NCI-H128 (cell line): ENCODE results near the gene FOXL1.

Experiments used
- DNase-seq: peaks from one replicate; lab custom pipeline; 2025; ENCODE audit not compliant: unreplicated experiment; lab: John Stamatoyannopoulos, UW

FOXL1 gene

DNA sequence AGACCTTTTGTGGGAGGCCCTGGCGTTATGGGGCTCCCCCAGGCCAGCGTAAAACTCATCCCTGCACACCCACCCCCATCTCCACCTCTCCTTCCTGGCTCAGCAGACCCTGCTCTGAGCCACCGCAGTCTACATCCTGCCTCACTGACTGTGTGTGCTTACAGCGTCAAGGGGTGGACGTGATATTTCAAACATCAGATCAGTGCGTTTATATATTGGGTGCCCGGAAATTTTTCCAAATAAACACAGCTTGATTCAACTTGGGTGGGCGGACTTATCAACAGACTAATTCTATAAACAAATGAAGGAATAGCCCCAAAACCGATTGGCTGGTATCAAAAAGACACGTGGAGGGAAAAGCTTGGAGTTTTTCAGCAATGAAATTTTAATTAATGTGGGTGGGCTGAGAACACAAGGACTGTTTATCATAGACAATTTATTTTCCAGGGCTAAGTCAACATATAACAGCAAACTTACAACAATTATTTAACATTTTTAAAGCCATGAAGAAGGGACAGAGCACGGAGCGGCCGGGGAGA, at the start of gene FOXL1:
TSS of gene FOXL1 (plus strand) at position 489 of the 539 bp plus-strand sequence. CDS start 175 bp downstream, outside the sequence.
- DNase-seq: no peak

DNA sequence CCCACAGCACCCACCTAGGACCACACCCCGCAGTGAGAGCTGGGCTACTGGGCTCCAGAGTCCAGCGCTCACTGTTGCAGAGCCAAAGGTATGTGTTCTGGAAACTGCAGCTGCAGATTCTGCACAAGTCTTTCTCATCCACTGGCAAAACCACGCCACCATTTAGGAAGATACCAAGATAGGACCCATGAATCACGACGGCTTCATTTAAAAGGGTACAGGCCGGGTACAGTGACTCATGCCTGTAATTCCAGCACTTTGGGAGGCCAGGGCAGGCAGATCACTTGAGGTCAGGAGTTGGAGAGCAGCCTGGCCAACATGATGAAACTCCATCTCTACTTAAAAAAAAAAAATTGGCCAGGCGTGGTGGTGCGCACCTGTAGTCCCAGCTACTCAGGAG, 49.2 kb upstream of the FOXL1 start:
- no peak for DNase-seq

DNA sequence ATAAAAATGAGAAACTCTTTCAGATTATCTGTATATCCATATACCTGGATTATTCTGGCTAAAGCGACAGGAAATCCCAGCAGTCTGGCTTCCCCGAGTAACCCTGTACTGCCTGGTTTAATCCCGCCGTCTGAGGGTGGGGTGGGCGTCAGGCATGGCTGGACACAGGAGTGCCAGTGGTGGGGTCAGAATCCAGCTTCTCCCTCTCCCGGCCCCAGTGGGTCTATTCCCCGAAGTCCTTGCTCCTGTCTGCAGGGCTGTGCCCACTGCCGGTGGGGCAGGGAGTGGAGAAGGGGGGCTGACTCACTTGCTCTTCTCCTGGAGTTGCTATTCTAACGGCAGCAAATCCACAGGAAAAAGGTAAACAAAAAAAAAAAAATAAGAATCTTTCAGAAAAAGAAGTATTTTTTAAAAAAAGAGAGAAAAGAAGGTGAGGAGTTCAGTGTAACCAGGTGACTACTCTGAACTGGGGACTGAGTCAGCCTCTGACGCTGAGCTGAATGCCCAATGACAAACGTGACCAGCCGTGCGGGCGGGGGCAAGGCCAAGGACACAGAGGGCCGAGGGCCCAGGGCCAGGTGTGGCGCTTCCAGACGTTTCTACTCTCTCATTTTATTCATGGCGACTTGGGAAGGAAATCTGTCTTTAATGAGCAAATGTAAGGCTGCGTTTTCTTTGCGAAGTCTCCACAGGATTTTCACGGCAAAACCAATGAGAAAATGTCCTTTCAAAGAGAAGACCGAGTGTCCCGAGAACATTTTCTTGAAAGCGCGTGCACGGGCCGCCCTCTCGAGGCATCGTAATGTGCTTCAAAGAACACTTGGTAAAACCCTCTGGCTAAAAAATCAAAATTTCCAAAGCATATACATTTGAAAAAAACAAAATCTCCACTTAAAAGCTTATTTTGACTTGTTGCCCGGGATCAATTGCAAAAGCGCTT, 47.8 kb upstream of the FOXL1 start:
- DNase-seq: no peak

DNA sequence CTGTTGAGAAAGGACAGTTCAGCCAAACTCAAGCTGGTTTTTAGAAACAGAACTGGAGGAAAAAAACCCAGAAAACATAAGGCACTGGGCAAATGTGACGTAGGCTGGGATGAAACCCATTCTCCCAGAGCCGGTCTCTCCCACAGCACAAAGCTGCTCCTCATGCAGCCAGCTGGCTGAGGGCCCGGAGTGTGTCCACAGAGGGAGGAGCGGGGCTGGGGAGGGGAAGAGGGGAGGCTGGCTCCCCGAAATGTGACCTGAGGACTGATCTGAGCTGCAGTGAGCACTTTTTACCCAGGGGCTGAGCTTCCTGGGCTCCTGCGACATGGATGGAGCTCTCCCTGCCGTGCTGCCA, 47.2 kb upstream of the FOXL1 start:
- no peak for DNase-seq

DNA sequence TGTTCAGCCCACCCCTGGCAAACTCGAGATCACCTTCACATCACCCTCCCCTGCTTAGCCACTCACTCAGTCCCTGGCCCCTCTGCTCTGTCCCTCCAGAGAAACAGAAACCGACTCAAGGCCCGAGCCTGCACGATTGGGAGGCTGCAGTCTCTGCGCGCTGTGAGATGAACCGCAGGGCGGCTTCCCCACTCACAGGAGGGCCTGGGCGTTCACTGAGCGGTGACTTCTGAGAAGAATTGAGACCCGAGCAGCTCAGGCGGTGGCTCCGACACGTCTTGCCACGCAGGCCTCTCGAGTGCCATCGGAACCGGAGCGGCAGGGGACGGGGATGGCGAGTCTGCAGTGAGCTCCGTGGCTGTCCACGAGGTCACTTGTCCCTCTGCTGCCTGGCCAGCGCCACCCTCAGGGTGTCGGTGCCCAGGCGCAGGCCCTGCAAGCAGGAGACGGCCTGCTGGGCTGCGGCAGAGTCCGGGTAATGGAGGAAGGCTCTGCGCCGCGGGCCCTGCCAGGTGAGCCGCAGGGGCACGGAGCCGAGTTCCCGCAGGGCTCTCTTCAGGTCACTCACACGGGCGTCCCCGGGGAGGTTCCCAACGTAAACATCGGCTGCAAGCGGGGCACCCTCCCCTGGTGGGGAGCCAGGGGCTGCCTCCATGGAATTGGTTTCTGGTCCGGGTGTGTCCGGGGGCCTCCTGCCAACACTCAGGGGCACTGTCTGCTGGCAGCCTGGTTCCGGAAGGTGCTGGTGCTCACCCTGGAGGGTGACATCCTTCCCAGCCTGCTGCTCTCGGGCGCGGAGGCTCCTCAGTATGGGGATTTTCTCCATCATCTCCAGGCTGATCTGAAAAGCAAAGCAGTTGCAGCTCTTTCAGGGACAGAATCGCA, 46.5 kb upstream of the FOXL1 start:
- no peak for DNase-seq

DNA sequence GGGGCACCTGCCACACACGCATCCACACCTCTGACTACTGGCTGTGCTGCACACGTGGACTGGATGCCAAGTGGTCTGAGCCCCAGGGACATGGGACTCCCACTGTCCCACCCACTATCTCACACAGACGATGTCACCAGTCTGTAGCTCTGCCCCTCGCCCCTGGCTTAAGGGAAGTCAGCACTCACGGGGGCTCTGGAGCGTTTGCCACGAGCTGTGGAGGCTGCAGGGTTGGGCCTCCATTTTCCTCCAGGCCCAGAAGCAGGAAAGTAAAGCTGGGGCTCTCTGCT, 45.9 kb upstream of the FOXL1 start:
- DNase-seq: no peak

DNA sequence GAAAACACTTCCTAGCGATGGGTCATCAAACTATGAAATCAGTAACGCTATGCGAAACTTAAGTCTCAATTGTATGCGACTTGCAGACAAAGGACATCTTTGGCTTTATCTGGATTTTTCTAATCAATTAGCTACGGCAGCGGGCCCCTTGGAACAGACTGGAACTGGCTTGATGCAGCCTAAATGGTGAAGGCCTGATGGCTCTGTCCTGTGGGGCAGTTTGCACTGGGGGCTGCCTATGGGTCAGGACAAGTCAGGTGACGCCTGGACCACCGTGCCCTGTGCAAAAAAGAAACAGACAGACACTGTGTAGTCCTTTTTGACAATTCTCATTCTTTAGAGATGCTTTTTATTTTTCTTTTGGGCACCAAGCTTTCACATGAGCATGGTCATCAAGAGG, 45.3 kb upstream of the FOXL1 start:
- DNase-seq: no peak

DNA sequence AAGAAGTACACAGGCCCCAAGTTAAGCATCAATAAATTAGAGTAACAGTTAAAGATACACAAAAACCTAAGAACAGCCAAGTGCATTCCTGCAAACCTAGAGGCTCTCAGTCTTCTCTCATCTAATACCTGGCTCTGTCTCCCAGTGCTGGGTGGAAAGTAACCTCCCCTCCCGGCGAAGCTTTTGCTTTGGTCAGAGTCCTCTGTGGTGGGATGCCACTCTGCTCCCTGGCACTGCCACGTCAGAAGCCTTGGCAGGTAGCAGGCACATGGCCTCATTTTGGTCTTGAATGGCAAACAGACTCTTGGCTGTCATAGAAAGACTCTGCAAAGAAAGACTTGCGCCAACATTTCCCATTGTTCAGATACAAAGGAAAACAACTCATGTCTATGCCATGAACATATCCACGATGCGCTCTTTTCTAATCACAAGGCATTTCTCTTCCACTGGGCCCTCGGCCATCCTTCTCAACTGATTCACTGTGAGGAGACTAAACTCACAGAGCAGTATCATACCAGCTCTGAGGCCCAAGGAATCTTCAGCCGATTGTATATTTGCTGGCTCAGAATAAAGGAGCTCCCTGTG, 44.5 kb upstream of the FOXL1 start:
- DNase-seq: no peak

DNA sequence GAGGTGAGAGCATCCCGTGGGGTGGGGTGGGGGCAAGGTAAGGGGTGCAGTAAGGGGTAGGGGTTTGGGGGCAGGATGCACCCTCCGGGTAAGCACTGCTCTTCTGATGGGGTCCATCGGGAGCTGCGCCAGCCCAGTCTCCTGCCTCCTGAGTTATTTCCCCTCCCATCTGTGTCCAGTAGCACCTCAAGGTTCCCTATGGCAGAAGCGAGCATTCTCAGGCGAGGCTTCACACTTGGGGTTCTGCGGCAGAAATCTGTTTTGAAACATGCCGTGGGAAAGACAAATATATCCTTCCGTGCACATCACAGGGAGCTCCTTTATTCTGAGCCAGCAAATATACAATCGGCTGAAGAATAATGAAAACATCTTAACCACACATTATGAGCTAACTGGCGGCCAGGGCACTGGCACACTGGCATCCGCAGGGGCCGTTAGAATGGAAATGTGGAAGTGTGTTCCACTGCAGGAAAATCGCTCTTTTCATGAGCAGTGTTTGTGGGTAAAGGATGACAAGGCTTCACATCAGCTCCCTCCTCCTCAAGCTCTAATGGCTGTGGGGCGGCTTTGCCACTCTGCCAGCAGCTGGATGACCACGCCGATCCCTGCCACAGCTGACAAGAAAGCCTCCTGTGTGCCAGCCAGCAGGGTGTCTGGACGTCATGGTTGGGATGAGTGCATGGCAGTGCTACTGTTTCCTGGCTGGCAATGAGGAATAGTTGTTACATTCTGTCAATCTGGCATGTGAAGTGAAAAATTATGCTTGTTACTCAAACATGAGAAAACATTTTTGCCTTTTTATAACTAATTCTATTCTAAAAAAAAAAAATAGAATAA, 43.4 kb upstream of the FOXL1 start:
- DNase-seq: no peak

DNA sequence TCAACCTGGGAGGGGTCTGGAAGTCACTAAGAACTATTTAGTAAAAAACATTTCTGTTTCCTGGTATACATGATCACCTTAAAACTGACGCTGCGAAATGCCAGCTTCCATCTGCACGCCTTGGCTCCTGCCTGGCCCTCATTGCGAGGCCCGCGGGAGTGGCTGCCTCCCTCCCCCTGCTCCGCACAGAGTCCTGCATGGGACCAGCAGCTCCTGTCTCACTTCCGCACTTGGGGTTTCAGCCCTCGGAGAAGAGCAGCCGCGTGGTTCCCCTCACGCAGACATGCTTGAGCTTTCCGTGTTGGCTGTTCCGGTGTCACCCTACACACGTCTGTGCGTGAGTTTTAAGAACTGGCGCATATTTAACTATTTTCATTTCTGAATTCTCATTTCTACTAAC, 41.7 kb upstream of the FOXL1 start:
- no peak for DNase-seq

DNA sequence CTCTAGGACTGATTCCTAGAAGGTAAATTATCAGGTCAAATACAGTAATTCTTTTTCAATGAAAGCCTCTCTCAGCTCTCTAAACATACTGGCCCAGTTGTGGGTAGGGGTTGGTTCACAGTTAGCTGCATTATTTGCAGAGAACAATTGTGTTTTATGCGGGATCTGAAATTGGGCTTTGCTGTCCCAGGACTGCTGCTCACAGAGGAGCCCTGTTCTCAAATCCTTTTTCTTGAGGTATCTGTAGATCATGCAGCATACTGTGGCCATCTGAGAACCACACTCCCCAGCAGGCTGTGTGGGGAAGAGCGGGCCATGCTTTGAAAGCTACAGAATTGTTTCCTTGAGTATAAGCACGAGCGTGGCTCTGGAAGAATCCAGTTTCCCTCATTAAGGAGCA, 40.9 kb upstream of the FOXL1 start:
- DNase-seq: no peak

DNA sequence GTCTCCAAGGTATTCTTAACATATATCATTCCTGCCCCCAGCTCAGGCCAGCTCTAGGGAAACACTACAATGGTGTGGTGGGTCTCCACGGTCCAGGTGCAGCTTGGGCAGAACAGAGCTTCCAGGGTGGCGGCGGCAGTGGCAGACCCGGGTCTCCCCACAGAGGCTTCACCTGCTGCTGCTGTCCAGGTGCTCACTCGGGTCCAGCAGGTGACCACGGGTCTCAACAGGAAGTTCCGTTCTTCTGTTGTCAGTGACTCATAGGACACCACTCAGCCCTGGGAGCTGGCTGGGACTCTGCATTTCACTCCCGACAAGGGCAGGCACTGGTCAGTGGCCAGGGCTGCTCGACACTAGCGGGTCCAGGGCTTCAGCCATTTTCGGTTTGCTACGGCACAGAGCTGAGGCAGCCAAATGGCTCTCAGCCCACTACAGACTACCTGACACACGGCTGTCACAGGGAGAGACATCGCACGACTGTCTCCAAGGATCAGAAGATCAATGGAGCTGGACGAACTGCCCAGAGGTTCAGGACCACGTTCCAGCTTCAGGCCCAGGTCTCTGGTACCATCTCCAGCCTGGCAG, 40.1 kb upstream of the FOXL1 start:
- no peak for DNase-seq

DNA sequence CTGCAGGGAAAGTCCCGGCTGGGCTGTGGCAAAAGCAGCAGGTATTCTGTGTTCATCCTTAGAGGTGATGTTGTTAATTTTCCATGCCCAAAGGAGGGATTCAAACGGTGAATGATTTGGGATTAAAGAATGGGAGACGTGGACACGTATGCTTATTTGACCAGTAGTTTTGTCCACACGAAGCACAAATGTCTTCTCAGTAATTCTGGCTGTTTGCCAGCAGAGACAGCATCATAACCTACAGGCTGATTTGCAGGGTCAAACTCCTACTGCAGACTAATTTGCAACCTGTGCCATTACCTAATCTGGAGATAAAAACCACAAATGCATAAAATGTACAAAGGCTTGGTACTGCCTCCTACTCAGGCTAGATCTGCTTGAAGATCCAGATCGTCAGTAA, 37.5 kb upstream of the FOXL1 start:
- no peak for DNase-seq

DNA sequence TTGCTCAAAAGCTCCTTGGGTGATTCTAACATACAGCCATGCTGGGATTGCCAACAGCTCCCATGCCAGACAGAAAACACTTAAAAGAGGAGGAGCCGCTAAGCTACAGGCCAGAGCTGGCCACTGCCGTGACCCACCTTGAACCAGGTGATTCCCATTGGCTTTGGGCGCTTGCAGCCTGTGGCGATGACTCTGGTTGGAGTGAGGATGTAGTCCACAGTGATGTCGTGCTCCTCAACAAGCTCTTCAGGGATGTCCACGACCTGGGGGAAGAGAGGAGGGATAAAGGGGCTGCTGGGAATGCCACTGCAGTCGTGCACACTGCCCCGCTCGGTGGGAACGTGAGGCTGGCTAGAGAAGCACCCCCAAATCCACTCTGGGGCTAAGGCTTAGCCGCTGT, 36.8 kb upstream of the FOXL1 start:
- DNase-seq: no peak

DNA sequence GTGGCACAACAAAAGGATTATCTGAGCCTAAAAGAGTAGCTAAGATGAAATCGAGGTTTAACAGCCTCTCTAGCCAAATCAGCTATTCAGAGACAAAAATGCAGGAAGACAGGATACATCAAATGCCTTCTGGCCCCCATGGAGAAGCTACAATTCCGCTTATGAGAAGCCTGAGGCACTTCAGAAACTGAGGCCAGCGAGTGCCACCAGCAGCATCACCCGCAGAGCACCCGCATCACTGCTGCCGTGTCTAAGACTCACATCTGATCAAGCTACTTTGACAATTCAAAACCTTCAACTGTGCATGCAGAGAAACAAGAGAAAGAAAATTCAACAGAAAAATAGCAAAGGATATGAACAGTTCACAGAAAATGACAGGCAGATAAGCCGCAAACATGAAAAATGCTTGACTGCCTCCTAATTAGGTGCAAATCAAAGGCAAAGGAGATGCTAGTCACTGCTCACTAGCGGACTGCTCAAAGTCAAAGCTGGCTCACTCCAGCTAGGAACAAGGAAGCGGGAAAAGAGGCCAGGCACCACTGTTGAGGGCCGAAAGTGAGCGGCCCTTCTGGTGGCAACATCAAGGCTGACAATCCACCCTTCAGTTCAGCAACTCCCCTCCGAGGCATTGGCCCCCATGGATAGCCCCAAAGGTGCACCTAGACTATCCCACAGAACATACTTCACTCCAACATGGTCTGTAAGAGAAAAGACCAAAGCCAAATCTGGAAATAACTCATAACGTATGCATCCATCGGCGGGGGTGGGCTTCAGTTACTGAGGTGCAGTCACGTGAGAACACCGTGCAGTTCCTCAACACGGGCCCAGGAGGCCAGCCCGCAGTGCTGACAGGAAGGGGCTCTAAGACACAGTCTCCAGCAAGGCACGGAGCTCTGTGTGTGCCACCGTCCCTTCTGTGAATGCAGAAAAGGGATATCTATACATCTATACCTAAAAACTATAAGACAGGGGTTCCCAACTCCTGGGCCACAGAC, 35.3 kb upstream of the FOXL1 start:
- no peak for DNase-seq

DNA sequence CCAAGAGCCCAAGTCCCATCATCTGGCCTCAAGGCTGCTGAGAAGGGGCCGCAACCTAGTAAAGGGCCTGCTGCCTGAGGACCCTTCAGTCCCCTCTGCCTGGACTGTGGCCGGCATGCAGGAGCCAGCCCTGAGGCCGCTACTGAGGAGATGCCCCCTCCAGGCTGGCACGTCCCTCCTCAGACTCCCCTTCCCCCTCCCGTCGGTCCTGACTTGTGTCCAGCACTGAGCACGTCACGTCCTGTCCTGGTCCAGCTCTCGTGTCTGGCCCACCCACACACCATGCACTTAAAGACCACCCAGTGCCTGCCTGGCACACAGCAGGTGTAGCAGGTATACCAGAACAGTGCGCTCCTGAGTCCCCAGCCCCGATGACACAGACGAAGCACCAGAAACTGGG, 32.9 kb upstream of the FOXL1 start:
- no peak for DNase-seq

DNA sequence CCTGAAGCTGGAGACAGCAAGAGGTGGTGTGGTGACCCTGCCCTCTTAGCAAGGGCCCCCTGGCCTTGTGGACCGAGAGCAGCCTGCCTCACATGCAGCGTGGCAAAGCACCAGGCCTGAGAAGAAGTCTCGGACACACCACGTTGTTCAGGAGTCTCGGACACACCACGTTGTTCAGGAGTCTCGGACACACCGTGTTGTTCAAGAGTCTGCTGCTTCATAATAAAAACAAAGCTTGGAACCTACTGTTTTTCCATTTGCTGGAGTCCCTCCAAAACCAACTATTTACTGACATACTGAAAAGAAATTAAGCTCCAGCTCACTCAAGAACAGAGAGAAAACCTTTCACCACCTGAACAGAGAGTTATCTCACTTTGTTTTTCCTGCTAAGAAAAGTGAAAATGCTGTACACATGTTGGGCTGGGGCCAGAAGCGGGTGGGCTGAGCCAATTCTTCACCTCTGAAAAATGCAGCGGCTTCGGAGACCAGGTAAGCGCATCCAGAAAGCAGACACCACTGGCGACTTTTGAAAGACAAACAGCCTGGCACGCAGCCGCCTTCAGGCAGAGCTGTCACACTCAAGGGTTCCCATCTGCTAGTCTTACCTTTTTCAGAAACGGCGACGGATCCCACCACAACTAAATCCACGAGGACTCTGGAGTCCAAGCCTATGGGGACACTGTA, 32.3 kb upstream of the FOXL1 start:
- DNase-seq: no peak

DNA sequence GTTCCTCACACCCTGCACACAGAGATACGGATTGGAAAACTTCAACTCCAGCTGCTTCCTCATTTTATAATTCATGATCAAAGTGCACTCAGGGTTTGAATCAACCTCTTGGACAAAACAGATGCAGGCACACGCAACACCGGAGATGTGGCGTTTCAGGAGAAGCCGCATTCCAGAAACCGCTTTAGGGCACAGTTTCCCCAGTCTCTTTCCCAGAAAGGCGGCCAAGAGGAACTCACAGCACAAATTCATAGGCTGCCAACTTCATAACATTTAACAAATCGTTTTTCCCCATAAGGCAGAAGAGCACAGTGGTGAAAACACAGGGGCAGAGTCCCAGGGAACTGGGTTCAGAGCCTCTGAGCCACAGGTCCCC, 31.7 kb upstream of the FOXL1 start:
- DNase-seq: no peak

DNA sequence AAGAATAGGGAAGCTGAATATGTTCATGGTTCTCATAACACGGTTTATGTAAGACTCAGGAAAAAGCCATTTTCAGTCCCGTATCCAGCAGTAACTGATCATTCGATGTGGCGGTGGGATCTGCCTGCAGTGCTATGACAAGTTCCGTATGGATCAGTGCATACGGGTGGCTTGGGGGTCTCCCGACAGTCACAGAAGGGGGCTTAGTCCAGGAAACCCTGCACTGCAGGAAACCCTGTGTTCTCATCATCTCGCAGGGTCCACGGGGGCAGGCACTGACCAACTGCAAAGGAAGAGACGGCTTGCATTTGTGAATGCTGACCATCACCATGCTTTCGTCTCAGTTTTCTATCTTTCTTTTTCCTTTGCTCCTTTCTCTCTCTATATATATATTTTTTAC, 31.1 kb upstream of the FOXL1 start:
- DNase-seq: no peak
